SKM-1 (cell line): Measurements from ENCODE around the gene VPS18.
A peak's percentile ranks its signal among the peaks of the same experiment; 100 is the strongest.

Source experiments
- DNase-seq: peaks from one replicate; lab custom pipeline; 2025; ENCODE audit not compliant: unreplicated experiment; lab: John Stamatoyannopoulos, UW

VPS18 gene

DNA sequence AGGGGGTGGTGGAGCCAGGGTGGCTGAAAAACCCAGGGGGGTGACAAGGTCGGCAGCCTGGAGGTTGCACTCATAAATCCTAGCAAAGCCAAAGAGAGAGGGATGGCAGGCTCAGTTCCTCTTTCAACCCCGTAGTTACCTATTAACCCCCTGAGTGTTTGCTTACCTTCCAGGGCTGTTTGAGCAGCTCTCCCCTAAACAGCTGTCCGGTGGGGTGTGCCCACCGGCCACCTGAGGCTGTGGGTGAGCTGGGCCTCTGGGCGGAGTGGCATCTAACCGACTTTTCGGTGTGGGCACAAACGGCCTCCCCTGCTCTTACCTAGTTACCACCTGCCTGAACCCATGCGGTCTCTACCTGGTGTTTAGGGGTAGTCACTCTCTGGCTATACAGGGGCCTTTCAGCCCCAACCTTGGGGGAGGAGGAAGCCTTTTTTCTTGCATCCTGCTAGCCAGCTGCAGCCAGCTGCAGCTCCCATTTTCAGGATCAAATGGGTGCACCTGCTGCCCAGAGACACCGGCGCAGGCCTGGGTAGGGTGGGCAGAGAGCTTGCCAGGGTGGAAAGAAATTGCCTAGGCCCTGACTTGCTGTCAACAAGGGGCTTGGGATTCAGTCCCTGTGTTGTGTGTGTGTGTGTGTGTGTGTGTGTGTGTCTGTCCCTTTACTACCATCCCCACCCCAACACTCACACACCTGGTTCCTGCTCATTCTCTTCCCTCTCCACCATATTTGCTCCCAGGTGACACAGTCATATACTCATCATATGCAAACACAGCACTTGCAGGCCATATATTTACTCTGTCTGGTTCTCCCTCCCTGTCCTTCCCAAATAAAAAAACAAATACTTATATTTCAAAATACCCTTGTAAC, 38.6 kb downstream of the VPS18 start:
- no peak for DNase-seq

DNA sequence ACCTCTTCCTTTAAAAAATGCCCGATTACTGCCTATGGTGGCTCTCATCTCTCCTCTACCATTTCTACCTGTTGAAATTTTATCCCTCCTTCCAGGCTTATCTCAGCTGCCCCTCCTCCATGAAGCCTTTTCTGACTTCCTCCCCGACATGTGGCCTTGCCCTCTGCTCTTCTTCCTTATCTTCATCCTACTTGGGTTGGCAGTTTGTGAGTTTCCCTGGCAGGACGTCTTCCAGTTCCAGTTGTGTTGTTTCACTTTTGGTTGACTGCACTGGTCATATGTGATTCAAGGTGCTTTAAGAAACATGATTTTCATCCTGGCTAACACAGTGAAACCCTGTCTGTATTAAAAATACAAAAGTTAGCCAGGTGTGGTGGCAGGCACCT, 39.3 kb downstream of the VPS18 start:
- no peak for DNase-seq

DNA sequence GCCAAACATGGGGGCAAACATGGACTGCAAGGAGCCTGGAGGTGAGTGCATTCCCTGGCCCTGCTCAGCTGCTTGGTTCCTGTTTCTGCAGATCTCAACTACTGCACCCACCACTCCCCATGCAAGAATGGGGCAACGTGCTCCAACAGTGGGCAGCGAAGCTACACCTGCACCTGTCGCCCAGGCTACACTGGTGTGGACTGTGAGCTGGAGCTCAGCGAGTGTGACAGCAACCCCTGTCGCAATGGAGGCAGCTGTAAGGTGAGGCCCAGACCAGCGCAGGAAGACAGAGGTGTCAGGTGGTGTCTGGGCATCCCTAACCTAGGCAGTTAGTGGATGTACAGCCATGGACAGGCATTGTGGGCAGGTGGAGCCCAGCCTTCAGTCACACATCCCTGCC, 40.2 kb downstream of the VPS18 start:
- no peak for DNase-seq

DNA sequence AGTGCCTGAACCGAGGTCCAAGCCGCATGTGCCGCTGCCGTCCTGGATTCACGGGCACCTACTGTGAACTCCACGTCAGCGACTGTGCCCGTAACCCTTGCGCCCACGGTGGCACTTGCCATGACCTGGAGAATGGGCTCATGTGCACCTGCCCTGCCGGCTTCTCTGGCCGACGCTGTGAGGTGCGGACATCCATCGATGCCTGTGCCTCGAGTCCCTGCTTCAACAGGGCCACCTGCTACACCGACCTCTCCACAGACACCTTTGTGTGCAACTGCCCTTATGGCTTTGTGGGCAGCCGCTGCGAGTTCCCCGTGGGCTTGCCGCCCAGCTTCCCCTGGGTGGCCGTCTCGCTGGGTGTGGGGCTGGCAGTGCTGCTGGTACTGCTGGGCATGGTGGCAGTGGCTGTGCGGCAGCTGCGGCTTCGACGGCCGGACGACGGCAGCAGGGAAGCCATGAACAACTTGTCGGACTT, 42.0 kb downstream of the VPS18 start:
- DNase-seq, result no peak

DNA sequence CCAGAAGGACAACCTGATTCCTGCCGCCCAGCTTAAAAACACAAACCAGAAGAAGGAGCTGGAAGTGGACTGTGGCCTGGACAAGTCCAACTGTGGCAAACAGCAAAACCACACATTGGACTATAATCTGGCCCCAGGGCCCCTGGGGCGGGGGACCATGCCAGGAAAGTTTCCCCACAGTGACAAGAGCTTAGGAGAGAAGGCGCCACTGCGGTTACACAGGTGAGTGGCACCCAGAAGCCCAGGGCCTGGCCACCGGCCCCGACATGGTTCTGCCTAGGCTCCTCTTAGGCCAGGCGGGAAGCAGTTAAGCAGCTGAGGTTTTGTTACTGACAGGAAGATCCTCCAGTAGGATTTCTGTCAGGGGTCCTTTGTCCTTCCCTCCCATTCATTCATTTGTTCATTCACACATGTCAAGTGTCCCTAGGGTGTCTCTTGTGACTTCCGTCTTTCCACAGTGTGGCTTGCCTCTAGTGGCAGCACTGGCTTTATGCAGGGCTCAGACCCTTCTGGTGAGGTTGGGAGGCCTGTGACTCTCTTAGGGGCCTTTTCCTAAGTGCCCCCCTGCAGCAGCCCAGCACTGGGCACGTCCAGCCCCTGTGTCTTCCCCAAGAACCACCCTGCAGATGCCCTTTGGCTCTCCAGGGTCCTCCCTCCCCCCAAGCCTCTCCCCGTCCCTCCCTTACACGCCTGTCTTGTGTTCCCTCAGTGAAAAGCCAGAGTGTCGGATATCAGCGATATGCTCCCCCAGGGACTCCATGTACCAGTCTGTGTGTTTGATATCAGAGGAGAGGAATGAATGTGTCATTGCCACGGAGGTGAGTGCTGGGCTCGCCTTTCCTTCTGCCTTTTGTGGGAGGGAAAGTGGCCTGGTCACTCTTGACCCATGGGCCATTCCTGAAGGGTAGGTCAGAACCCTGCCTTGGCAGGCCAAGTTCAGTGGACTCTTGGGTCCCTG, 42.7 kb downstream of the VPS18 start:
- DNase-seq, result no peak

DNA sequence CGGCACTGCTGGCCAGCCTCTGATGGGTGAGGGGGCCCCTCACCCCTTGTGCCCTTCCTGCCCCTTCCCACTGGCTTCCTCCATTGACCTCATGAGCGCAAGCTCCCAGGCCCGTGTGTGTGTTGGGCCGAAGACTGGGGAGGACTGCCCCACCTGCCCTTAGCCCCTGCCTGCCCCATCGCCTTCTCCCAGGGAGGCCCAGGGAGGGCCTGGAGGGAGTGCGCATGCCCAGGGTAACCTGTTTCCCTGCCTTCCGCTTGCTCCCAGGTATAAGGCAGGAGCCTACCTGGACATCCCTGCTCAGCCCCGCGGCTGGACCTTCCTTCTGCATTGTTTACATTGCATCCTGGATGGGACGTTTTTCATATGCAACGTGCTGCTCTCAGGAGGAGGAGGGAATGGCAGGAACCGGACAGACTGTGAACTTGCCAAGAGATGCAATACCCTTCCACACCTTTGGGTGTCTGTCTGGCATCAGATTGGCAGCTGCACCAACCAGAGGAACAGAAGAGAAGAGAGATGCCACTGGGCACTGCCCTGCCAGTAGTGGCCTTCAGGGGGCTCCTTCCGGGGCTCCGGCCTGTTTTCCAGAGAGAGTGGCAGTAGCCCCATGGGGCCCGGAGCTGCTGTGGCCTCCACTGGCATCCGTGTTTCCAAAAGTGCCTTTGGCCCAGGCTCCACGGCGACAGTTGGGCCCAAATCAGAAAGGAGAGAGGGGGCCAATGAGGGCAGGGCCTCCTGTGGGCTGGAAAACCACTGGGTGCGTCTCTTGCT, 43.7 kb downstream of the VPS18 start:
- no peak for DNase-seq

DNA sequence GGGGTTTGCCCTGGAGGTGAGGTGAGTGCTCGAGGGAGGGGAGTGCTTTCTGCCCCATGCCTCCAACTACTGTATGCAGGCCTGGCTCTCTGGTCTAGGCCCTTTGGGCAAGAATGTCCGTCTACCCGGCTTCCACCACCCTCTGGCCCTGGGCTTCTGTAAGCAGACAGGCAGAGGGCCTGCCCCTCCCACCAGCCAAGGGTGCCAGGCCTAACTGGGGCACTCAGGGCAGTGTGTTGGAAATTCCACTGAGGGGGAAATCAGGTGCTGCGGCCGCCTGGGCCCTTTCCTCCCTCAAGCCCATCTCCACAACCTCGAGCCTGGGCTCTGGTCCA, 44.3 kb downstream of the VPS18 start:
- no peak for DNase-seq

DNA sequence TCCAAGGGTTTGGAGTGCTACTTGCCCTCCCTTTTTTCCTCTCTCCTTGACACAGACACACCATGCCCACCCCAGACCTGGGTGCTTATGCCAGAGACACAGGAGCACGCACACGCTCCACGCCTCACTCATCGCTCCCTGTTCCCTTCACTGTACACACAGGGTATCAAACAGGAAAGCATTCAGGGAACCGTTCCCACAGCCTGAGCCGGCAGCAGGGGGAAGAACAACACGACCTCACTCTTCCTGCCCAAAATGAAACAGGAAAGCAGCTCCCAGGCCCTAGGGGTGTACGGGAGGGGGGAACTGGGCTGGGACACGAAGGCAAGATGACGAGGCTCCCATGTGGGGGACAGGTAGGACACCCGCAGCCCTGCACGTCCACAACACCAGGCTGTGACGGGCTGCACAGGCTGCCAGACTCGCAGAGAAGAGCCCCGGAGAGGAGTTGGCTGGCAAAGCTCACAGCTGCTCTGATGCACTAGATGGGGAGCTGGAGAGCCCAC, 46.1 kb downstream of the VPS18 start:
- no peak for DNase-seq

DNA sequence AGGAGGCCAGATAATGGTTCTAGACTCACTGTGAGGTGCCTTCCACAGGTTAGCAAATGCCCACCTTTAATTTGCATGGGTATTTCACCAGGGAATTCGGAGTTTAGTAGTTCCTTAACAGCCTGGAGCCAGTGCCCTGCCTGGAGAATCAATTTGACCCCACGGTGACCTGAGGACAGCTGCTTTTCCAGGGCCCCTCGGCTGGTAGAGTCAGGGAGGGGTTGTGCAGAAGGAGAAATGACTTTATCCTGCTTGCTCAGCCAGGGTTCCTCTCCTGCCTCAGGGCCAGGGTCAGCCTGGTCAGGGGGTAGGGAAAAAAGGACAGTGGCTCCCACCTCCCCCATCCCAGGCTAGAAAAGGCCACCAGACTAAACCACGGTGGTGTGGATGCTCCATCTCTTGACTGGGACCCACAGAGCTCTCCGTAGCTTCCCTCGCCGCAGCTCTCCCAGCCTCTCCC, 46.8 kb downstream of the VPS18 start:
- DNase-seq, result no peak

DNA sequence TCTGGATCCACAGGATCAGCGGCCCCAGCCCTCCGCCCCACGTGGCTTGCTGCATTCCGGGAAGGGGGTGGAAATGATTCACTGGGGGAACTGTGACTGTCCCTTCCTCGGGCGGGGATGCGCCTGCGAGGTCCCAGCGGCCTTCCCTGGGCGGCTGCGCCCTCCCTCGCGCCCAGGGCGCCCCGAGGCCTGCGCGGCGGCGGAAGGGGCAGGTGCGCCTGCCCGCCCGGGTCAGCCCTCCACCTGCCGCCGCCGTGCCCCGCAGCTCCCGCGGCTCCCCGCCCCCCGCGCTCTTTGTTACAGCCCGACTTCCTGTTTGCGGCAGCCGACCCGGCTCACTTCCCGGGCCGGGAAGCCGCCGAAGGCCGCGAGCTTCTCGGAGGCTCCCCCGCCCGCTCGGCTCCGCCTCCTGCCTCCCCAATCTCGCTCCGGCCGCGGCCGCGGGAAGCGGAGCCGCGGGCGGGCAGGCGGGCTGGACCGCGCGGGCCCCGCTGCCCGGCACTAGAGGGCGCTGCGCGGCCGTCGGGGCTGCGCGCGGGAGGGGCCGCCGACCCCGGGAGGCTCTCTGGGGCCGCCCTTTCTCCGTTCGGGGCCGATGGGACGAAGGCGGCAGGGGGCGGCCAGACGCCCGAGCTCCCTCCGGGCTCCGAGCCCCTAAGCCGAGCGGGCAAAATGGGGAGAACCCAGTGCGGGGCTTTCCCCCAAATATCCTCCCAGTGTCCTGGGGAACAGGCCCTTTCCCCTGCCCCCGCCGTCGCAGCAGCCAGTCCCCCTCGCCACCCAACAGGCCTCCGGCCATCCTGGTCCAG, 47.5 kb downstream of the VPS18 start:
- DNase-seq, result peak; percentile 60

DNA sequence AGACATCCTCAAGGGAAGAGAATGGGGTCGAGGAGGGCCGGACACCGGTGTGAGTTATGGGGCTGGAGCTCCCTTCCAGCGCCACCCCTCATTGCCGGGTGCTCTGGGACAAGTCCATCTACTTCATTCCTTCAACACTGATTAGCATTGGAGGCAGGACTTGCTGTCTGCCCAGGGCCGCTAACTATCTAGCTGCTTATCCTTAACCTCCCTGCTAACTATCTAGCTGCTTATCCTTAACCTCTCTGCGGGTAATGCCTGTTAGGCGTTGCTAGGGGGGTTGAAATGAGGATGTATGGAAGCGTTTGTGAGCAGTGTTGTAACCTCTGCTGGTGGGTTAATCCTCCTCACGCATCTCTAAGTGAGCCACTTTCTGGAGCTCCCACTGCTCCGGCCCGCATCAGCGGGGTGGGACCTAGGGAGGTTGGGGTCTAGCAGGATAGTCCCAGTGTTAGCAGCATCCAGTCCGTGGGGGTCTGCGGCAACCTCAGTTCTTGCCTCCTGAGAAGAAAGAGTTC, 48.1 kb downstream of the VPS18 start:
- no peak for DNase-seq

DNA sequence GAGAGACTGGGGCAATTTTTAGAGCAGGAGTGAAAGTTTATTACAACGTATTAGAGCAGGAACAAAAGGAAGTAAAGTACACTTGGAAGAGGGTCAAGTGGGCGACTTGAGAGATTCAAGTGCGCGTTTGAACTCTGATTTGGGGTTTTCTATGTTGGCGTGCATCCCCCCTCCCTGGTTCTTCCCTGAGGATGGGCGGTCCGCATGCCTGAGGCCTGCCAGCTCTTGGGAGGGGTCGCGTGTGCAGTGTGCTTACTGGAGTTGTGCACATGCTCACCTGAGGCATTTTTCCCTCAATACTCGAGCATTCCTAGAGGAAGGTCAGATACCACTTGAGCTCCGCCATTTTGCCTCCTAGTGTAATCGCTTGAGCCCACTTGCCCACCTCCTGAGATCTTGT, 48.6 kb downstream of the VPS18 start:
- DNase-seq, result no peak

DNA sequence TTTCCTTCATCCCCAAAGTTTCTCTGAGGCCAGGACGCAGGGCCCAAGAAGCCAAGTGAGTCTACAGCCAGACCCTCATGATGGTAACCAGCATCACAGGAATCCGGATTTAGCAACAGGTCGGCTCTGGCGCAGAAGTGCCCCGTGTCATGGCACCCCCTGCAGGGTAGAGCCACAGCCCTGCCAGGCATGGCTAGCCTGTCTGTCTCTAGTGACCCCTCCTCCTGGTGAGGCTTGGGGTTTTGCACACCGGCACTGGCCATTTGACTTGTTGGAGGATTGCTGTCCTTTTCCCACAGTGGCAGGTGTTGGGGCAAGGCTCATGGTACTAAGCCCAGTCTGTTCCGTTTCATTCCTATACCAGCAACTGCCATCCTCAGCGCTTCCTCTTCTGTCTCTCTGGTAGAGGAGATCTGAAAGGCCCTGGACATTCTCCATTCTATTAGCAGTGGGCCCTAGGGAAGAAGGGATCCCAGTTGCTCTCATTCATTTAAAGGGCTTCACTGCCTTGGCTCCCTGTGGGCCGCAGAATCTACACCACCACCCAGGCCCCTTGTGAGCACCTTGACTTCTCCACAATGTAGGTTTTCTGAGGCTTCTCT, 49.6 kb downstream of the VPS18 start:
- DNase-seq, result no peak

DNA sequence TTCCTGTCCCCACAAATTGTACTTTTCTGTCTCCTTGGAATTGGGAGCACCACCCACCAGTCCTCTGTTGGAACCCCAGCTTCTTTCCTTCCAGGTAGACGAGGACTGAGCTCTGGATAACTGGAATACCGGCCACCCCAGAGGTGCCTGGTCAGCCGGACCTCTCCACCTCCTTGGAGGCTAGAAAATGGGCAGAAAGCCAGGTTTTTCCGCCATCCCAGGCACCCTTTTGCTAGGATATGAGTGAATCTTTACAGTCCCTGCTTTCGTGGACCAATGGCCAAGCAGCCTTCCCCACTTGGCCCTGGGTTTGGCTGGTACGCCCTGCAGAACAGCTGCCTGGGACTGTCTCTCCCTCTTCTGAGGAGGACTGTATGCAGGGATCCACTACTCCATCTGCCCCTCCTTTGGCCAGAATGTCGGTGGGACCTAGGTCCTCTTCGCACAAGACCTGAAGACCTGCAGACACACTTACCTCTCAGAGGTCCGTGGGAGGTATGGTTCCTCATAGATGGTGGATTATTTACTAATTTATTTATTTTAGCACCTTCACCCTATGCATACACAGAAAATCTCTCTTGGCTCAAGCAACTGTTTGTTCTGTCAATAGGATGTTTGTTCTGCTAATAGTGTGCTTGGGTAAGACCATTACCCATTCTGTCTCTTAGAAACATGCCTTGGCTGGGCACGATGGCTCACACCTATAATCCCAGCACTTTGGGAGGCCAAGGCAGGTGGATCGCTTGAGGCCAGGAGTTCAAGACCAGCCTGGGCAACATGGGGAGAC, 50.5 kb downstream of the VPS18 start:
- DNase-seq, result no peak

DNA sequence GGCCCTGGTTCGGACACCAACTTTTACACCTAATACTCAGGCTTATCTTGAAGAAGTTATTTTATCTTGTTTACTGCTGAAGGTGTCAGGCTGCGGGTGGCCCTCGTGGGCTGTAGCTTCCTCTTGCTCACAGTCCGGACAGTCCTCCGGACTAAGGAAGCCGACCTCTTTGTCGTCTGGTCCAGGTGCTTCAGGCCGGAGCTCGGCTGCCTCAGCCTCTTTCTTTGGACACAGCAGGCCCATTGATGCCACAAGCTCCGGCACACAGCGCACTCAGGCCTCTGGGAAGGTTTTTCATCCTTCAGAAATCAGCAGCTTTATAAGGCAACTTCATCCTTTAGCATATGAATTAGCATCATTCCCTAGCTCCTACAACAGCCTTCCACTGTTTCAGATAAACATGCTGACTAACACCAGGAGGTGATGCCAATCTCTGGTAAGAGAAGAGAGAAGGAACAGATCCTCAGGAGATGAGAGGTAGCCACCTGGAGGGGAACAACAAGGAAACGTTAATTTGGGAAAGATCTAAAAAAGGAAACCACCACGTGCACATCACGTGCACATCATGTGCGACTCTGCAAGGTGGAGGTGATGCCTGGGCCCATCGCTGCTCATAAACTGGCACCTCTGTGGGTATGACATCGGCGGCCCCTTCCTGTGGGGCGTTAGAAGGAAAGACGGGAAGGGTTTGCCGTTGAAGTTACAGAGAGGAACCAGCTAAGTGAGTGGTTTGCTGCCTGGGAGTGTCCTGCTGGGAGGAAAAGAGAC, 54.6 kb downstream of the VPS18 start:
- DNase-seq, result no peak

DNA sequence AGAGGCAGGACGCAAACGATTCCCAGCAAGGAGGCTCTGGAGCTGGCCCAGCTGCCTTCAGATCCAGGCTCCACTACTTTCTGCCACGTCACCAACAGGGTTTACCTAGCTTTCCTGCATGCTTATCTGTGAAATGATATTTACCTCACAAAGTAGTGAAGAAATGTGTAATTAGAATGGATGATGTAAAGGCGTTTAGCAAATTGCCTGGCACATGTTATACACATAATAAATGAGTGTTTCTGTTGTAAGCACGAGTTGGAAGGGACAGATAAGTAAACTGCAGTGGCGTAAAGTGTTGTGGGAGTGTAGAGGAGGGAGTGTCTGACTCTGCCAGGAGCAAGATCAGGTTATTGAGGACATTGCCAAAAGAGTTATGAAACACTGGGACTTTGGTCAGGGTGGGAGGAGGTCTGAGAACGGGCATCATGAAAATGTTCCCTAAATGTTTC, 55.5 kb downstream of the VPS18 start:
- DNase-seq, result no peak

DNA sequence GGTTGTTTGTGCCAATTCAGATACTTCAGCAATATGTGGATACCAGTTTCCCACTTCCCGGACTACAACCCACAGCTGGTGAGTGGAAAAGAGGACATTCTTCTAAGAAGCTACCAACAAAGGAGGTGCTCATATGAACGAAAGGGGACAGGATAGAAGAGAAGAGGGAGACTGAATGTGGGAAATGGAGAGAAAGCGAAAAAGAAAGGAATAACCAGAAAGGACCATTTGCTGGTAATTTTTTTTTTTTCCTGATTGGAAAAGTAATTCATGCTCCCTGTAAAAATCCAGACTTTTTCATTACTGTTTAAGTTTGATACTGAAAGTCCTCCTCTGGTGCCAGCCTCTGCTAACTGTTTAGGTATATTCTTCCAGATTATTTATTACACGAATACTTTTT, 57.5 kb downstream of the VPS18 start:
- no peak for DNase-seq
